IMR-90 (cell line): ENCODE measurements around the gene CYSLTR2. TPM values are rescaled to one million over a fixed set of nuclear protein-coding genes. Genes with fewer than 3 reads are reported as not detected.

Source experiments
- ATAC-seq: fragments of 200-7000 bp; cut with Tn5 transposase; 2 replicates; pipeline ENCODE4 v1.9.1; 2020; ENCODE audit warnings: low read depth, mild to moderate bottlenecking, moderate library complexity
- BruUV-seq: library from RNA; stranded (reverse); fragments of 400-500 nt; replicated peaks from 2 replicates; lab custom pipeline; 2021; lab: Mats Ljungman, UMichigan
- CTCF ChIA-PET: fragments of 300-600 bp; formaldehyde crosslinking; extraction: SDS; loops from one replicate; lab custom pipeline; 2021; ENCODE audit warnings: antibody characterized with exemption; lab: Yijun Ruan, JAX
- POLR2A ChIA-PET: fragments of 300-600 bp; sonication (Branson Sonifier 250); formaldehyde crosslinking; loops from one replicate; lab custom pipeline; 2022; ENCODE audit warnings: antibody characterized with exemption; ENCODE audit not compliant: unreplicated experiment; lab: Charles Lee
- DNase-seq: peaks from one replicate; pipeline ENCODE4 v3.0.0; 2013
- H2AFZ ChIP-seq: replicated peaks from 2 replicates; pipeline ENCODE3; 2013; ENCODE audit warnings: low read length, mild to moderate bottlenecking; ENCODE audit not compliant: poor library complexity
- H2AK5ac ChIP-seq: 2 replicates; pipeline ENCODE4 v1.6.1; 2013; ENCODE audit warnings: low read depth, low read length, inconsistent platforms
- H2AK9ac ChIP-seq: replicated peaks from 2 replicates; pipeline ENCODE3; 2013; ENCODE audit warnings: mild to moderate bottlenecking, low read depth, low read length, moderate library complexity; ENCODE audit not compliant: poor library complexity
- H2BK120ac ChIP-seq: 2 replicates; pipeline ENCODE4 v1.6.1; 2013; ENCODE audit warnings: low read depth, low read length, inconsistent platforms
- H2BK15ac ChIP-seq: 3 replicates; pipeline ENCODE4 v1.6.1; 2013; ENCODE audit warnings: low read depth, low read length, inconsistent platforms
- H2BK20ac ChIP-seq: 2 replicates; pipeline ENCODE4 v1.6.1; 2013; ENCODE audit warnings: low read depth, mild to moderate bottlenecking, inconsistent platforms, low read length, moderate library complexity
- H2BK5ac ChIP-seq: 2 replicates; pipeline ENCODE4 v1.6.1; 2013; ENCODE audit warnings: mild to moderate bottlenecking, low read depth, low read length, inconsistent platforms; ENCODE audit not compliant: poor library complexity, severe bottlenecking
- H3K14ac ChIP-seq: replicated peaks from 2 replicates; pipeline ENCODE4 v1.6.1; 2013; ENCODE audit warnings: low read depth, low read length, inconsistent platforms
- H3K18ac ChIP-seq: 2 replicates; pipeline ENCODE4 v1.6.1; 2013; ENCODE audit warnings: low read depth, low read length, control low read depth
- H3K23ac ChIP-seq: 2 replicates; pipeline ENCODE4 v1.6.1; 2013; ENCODE audit warnings: low read depth, low read length, inconsistent platforms
- H3K27ac ChIP-seq: 2 replicates; pipeline ENCODE4 v1.5.1; 2013; ENCODE audit warnings: mild to moderate bottlenecking, control low read depth, low read length; ENCODE audit not compliant: insufficient read depth
- H3K27me3 ChIP-seq: 2 replicates; pipeline ENCODE4 v1.6.1; 2013; ENCODE audit warnings: low read length; ENCODE audit not compliant: control insufficient read depth, insufficient read depth
- H3K36me3 ChIP-seq: 2 replicates; pipeline ENCODE4 v1.6.1; 2013; ENCODE audit warnings: low read length, mixed read lengths; ENCODE audit not compliant: control insufficient read depth, insufficient read depth
- H3K4ac ChIP-seq: 2 replicates; pipeline ENCODE4 v1.6.1; 2013; ENCODE audit warnings: low read depth, low read length, inconsistent platforms
- H3K4me1 ChIP-seq: 2 replicates; pipeline ENCODE4 v1.6.1; 2013; ENCODE audit warnings: low read length, mixed read lengths; ENCODE audit not compliant: control insufficient read depth, insufficient read depth
- H3K4me2 ChIP-seq: 2 replicates; pipeline ENCODE4 v1.6.1; 2013; ENCODE audit warnings: low read depth, mild to moderate bottlenecking, control low read depth, low read length, moderate library complexity
- H3K4me3 ChIP-seq: 2 replicates; pipeline ENCODE4 v1.5.1; 2013; ENCODE audit warnings: low read depth, mild to moderate bottlenecking, control low read depth, low read length, moderate library complexity; ENCODE audit not compliant: insufficient read depth
- H3K56ac ChIP-seq: 2 replicates; pipeline ENCODE4 v1.6.1; 2013; ENCODE audit warnings: low read length, inconsistent platforms; ENCODE audit not compliant: insufficient read depth; ENCODE audit errors: extremely low read depth
- H3K79me1 ChIP-seq, 2 experiments: 2 replicates each; pipeline ENCODE4 v1.6.1; 2013; ENCODE audit warnings: low read length in 2 of 2, inconsistent platforms in 1 of 2, low read depth in 1 of 2
- H3K9ac ChIP-seq: 2 replicates; pipeline ENCODE4 v1.6.1; 2013; ENCODE audit warnings: low read depth, low read length, control low read depth
- H3K9me1 ChIP-seq: 2 replicates; pipeline ENCODE4 v1.6.1; 2013; ENCODE audit warnings: low read length, inconsistent platforms; ENCODE audit not compliant: insufficient read depth
- H3K9me3 ChIP-seq: 2 replicates; pipeline ENCODE4 v1.6.1; 2013; ENCODE audit warnings: low read length; ENCODE audit not compliant: control insufficient read depth, insufficient read depth
- H4K20me1 ChIP-seq: 2 replicates; pipeline ENCODE4 v1.6.1; 2013; ENCODE audit warnings: low read length, inconsistent platforms; ENCODE audit not compliant: insufficient read depth
- H4K5ac ChIP-seq: 2 replicates; pipeline ENCODE4 v1.6.1; 2013; ENCODE audit warnings: mild to moderate bottlenecking, low read depth, low read length, control low read depth
- H4K8ac ChIP-seq, 2 experiments: 2 replicates each; pipeline ENCODE4 v1.6.1; 2013; ENCODE audit warnings: low read depth in 2 of 2, low read length in 2 of 2, control low read depth in 1 of 2, inconsistent platforms in 1 of 2
- H4K91ac ChIP-seq: 2 replicates; pipeline ENCODE4 v1.6.1; 2013; ENCODE audit warnings: low read depth, low read length, inconsistent platforms; ENCODE audit not compliant: insufficient read depth
- BHLHE40 ChIP-seq: fragments of 150-350 bp; IDR thresholded peaks from 2 replicates; pipeline ENCODE4 v1.6.1; 2016; ENCODE audit warnings: mild to moderate bottlenecking, low read depth, low read length
- CEBPB ChIP-seq: IDR thresholded peaks from 2 replicates; pipeline ENCODE4 v1.6.1; 2012; ENCODE audit warnings: low read depth, low read length, improper control_type of control experiment
- CHD1 ChIP-seq: IDR thresholded peaks from 2 replicates; pipeline ENCODE4 v1.6.1; 2012; ENCODE audit warnings: low read depth, low read length, improper control_type of control experiment
- CTCF ChIP-seq: conservative IDR thresholded peaks from 2 replicates; pipeline ENCODE4 v1.5.1; 2012; ENCODE audit warnings: mild to moderate bottlenecking, low read depth, low read length, improper control_type of control experiment
- FOS ChIP-seq: fragments of 150-350 bp; IDR thresholded peaks from 2 replicates; pipeline ENCODE4 v1.6.1; 2016; ENCODE audit warnings: low read depth, low read length
- MAFK ChIP-seq: IDR thresholded peaks from 2 replicates; pipeline ENCODE4 v1.6.1; 2012; ENCODE audit warnings: low read depth, low read length, improper control_type of control experiment
- MAZ ChIP-seq: IDR thresholded peaks from 2 replicates; pipeline ENCODE4 v1.6.1; 2012; ENCODE audit warnings: low read depth, mild to moderate bottlenecking, low read length, improper control_type of control experiment, moderate library complexity, borderline replicate concordance
- MXI1 ChIP-seq: IDR thresholded peaks from 2 replicates; pipeline ENCODE4 v1.6.1; 2012; ENCODE audit warnings: low read depth, mild to moderate bottlenecking, low read length, moderate library complexity, borderline replicate concordance
- NFE2L2 ChIP-seq: fragments of 150-350 bp; IDR thresholded peaks from 2 replicates; pipeline ENCODE4 v1.6.1; 2016; ENCODE audit warnings: low read depth, mild to moderate bottlenecking, low read length
- POLR2A ChIP-seq: IDR thresholded peaks from 2 replicates; pipeline ENCODE4 v1.6.1; 2012; ENCODE audit warnings: mild to moderate bottlenecking, low read depth, low read length
- RAD21 ChIP-seq: IDR thresholded peaks from 2 replicates; pipeline ENCODE4 v1.6.1; 2012; ENCODE audit warnings: low read length, improper control_type of control experiment
- RCOR1 ChIP-seq: IDR thresholded peaks from 2 replicates; pipeline ENCODE4 v1.6.1; 2012; ENCODE audit warnings: mild to moderate bottlenecking, low read length, improper control_type of control experiment; ENCODE audit not compliant: insufficient replicate concordance
- RFX5 ChIP-seq: IDR thresholded peaks from 2 replicates; pipeline ENCODE4 v1.8.0; 2012; ENCODE audit warnings: low read depth, mild to moderate bottlenecking, low read length, moderate library complexity
- SMC3 ChIP-seq: fragments of 150-350 bp; IDR thresholded peaks from 2 replicates; pipeline ENCODE4 v1.6.1; 2016; ENCODE audit warnings: low read depth, mild to moderate bottlenecking, antibody characterized with exemption, low read length, moderate library complexity
- WGBS, 2 experiments: methylation state at CpG; one replicate each; pipeline versions ENCODE4 v1.1.5 to v1.1.7; 2013; ENCODE audit warnings: missing lambda C conversion rate in 2 of 2; ENCODE audit not compliant: insufficient read length in 1 of 2; ENCODE audit errors: extremely low coverage in 2 of 2; 5-methylcytosine and 5-hydroxymethylcytosine counted together
- dilution Hi-C: fragments of 300-500 bp; cut with HindIII; formaldehyde crosslinking; loops from one replicate; pipeline ENCODE4 v1.14.3; 2018; ENCODE audit warnings: low sequenced_read_pairs; ENCODE audit not compliant: unreplicated experiment
- in situ Hi-C: fragments of 300-500 bp; cut with MboI; formaldehyde crosslinking; loops from 3 replicates; pipeline ENCODE4 v1.14.3; 2019; ENCODE audit warnings: low sequenced_read_pairs, inconsistent platforms, mixed read lengths
- intact Hi-C: fragments of 100-400 bp; cut with micrococcal nuclease; formaldehyde crosslinking; loops from 2 replicates; pipeline ENCODE4 v1.10.0; 2022
- polyA plus RNA-seq, 3 experiments: library from polyadenylated mRNA; depleted of rRNA; stranded (reverse); fragments of >200 nt; gene quantifications; 2 replicates each; pipeline ENCODE4 v1.2.3, GENCODE V29; 2012; ENCODE audit warnings: low replicate concordance in 1 of 3
- total RNA-seq: library from RNA; depleted of rRNA; stranded (reverse); fragments of >200 nt; gene quantifications from 2 replicates; pipeline ENCODE4 v1.2.3, GENCODE V29; 2012

Gene CYSLTR2
- total and polyA plus RNA-seq, 2 of the 4 experiments (the other 2 are of a cell fraction): not detected

GRCh38 chr13:48739386-48739964 lies 85.7 kb downstream of the CYSLTR2 start:
- Histone ChIP-seq H3K27ac (no peak overlapping the region), H3K4me2 (no peak overlapping the region), H2AFZ (peak overlapping the region; percentile 4), H3K18ac (no peak overlapping the region), H3K56ac (no peak overlapping the region), H2AK9ac (no peak overlapping the region), H4K20me1 (no peaks in the 10 kb centered on the region), H2BK15ac (no peak overlapping the region), H3K79me1 (no peaks in the 10 kb centered on the region), H3K9me3 (no peaks in the 10 kb centered on the region), H3K4me3 (no peak overlapping the region), H4K8ac (peak overlapping the region in 1 of 2 experiments; percentile 3; a peak in 1 of 4 replicates), H2BK120ac (no peak overlapping the region), H3K4me1 (peaks cover 5% of the 10 kb centered on the region; the same call in 1 of the 2 replicates), H3K36me3 (no peaks in the 10 kb centered on the region), H2BK5ac (no peak overlapping the region), H3K4ac (no peak overlapping the region), H2AK5ac (peak overlapping the region; percentile 17; the same call in 1 of the 2 replicates), H3K14ac (no peak overlapping the region), H3K23ac (no peak overlapping the region), H3K9me1 (peaks cover 2% of the 10 kb centered on the region; the same call in 1 of the 2 replicates), H3K9ac (no peak overlapping the region), H2BK20ac (no peak overlapping the region), H4K91ac (no peak overlapping the region), H4K5ac (no peak overlapping the region), H3K27me3 (peaks cover 2% of the 10 kb centered on the region; the same call in 1 of the 2 replicates)
- POLR2A ChIA-PET: no interaction called here
- 80% methylated on average over 1 of the region's 9 CpGs; no CpG with 5 or more reads in 1 of the 2 experiments for WGBS, 2 experiments
- CTCF ChIA-PET: interaction anchor here (1.2 kb wide), 1 partner anchor 21 kb away, joined by 3 read pairs; no protein-coding TSS in a partner anchor
- in situ Hi-C loops (no loop called here), dilution Hi-C loops (no loop called here), intact Hi-C loops (no loop called here)
- ATAC-seq: peak; percentile 67
- DNase-seq: peak; percentile 47
- BruUV-seq: no TSS peak
- TF ChIP-seq FOS: no peak
- TF ChIP-seq BHLHE40: no peak
- no peak for TF ChIP-seq POLR2A
- no peak for TF ChIP-seq MAFK
- TF ChIP-seq RFX5: no peak
- TF ChIP-seq NFE2L2: no peak
- TF ChIP-seq CEBPB: no peak
- TF ChIP-seq CTCF: no peak
- TF ChIP-seq MAZ: no peak
- TF ChIP-seq MXI1: no peak
- TF ChIP-seq RCOR1: no peak
- no peak for TF ChIP-seq SMC3
- no peak for TF ChIP-seq RAD21
- no peak for TF ChIP-seq CHD1
